Measurements from ENCODE around the gene VASN. TPM values are rescaled to one million over a fixed set of nuclear protein-coding genes. Genes with fewer than 3 reads are reported as not detected.
"Not testable (repeated sequence)": the region's sequence is repeated elsewhere in the genome, so short reads cannot be mapped to it uniquely, and the experiment has no call there.

The VASN gene
- polyA plus RNA-seq, 3 donors = 6.0 to 33.9 (median 13.3) TPM

- 88 to 91% (median 89%) methylated on average over 18 of the region's 18 CpGs for WGBS, 3 donors
- H3K27ac ChIP-seq (ENCODE audit: low read depth, low read length) = no peak overlapping the region
Observed at GRCh38 chr16:4390266-4391260, 18.9 kb downstream of the VASN start.

- 87 to 89% (median 88%) methylated on average over 20 to 22 of the region's 22 CpGs for WGBS, 3 donors
- no peak overlapping the region for H3K27ac ChIP-seq (ENCODE audit: low read depth, low read length)
Observed at GRCh38 chr16:4391631-4392381, 20.2 kb downstream of the VASN start.

GRCh38 chr16:4392382-4393239 lies 21.0 kb downstream of the VASN start:
- 56 to 59% (median 59%) methylated on average over 24 to 27 of the region's 27 CpGs for WGBS, 3 donors
- peak overlapping the region; percentile 12 for H3K27ac ChIP-seq (ENCODE audit: low read depth, low read length)

GRCh38 chr16:4393240-4393600 lies 21.6 kb downstream of the VASN start:
- H3K27ac ChIP-seq (ENCODE audit: low read depth, low read length) = no peak overlapping the region
- WGBS, 3 donors = 61 to 80% (median 70%) methylated on average over 6 of the region's 6 CpGs

- not testable (repeated sequence) for H3K27ac ChIP-seq (ENCODE audit: low read depth, low read length)
- WGBS, 3 donors = 91 to 96% (median 94%) methylated on average over 15 of the region's 15 CpGs
Observed at GRCh38 chr16:4393850-4394249, 22.2 kb downstream of the VASN start.

GRCh38 chr16:4395055-4395726 lies 23.5 kb downstream of the VASN start:
- H3K27ac ChIP-seq (ENCODE audit: low read depth, low read length) = no peak overlapping the region
- WGBS, 3 donors = 83 to 91% (median 85%) methylated on average over 8 to 9 of the region's 9 CpGs

GRCh38 chr16:4399001-4399730 lies 27.5 kb downstream of the VASN start:
- 90 to 95% (median 94%) methylated on average over 9 of the region's 9 CpGs for WGBS, 3 donors
- H3K27ac ChIP-seq (ENCODE audit: low read depth, low read length) = no peak overlapping the region

GRCh38 chr16:4401094-4401501 lies 29.4 kb downstream of the VASN start:
- WGBS, 3 donors = 91 to 94% (median 92%) methylated on average over 9 to 12 of the region's 12 CpGs
- no peak overlapping the region for H3K27ac ChIP-seq (ENCODE audit: low read depth, low read length)

- WGBS, 3 donors = 92 to 99% (median 94%) methylated on average over 12 of the region's 12 CpGs
- H3K27ac ChIP-seq (ENCODE audit: low read depth, low read length) = no peak overlapping the region
Observed at GRCh38 chr16:4401510-4401909, 29.9 kb downstream of the VASN start.

- no peak overlapping the region for H3K27ac ChIP-seq (ENCODE audit: low read depth, low read length)
- WGBS, 3 donors = 18 to 33% (median 27%) methylated on average over 26 to 29 of the region's 29 CpGs
Observed at GRCh38 chr16:4402439-4403132, 30.9 kb downstream of the VASN start.

- WGBS, 3 donors = 78 to 87% (median 86%) methylated on average over 24 of the region's 24 CpGs
- H3K27ac ChIP-seq (ENCODE audit: low read depth, low read length) = no peak overlapping the region
Observed at GRCh38 chr16:4403133-4403949, 31.7 kb downstream of the VASN start.

GRCh38 chr16:4404247-4404966 lies 32.8 kb downstream of the VASN start:
- 74 to 83% (median 83%) methylated on average over 20 of the region's 20 CpGs for WGBS, 3 donors
- H3K27ac ChIP-seq (ENCODE audit: low read depth, low read length) = no peak overlapping the region

- 90 to 92% (median 90%) methylated on average over 23 to 24 of the region's 24 CpGs for WGBS, 3 donors
- H3K27ac ChIP-seq (ENCODE audit: low read depth, low read length) = no peak overlapping the region
Observed at GRCh38 chr16:4404967-4405696, 33.5 kb downstream of the VASN start.

- WGBS, 3 donors = 82 to 87% (median 84%) methylated on average over 21 to 22 of the region's 22 CpGs
- no peak overlapping the region for H3K27ac ChIP-seq (ENCODE audit: low read depth, low read length)
Observed at GRCh38 chr16:4407543-4408322, 36.1 kb downstream of the VASN start.
